Cardiac muscle cell (in vitro differentiated cells and primary cell): ENCODE measurements around the gene WDR76. TPM values are rescaled to one million over a fixed set of nuclear protein-coding genes. Genes with fewer than 3 reads are reported as not detected.
"Not testable (repeated sequence)": the region's sequence is repeated elsewhere in the genome, so short reads cannot be mapped to it uniquely, and the experiment has no call there.

Experiments
- DNase-seq, 2 donors: peaks; one replicate each; pipeline versions ENCODE4 v3.0.0 to v3.0.0-alpha.2; 2010 to 2017; ENCODE audit warnings: low read depth in 1 of 2, low spot score in 1 of 2
- H3K27ac ChIP-seq: fragments of 200-600 bp; sonication (generic); 2 replicates; pipeline ENCODE4 v1.5.1; 2016
- H3K27me3 ChIP-seq: fragments of 200-600 bp; sonication (generic); 2 replicates; pipeline ENCODE4 v1.6.0; 2016; ENCODE audit warnings: control low read depth
- H3K36me3 ChIP-seq: fragments of 200-600 bp; sonication (generic); 2 replicates; pipeline ENCODE4 v1.5.1; 2016; ENCODE audit warnings: control low read depth
- H3K4me1 ChIP-seq: fragments of 200-600 bp; sonication (generic); 2 replicates; pipeline ENCODE4 v1.8.1; 2017; ENCODE audit warnings: low read depth, mild to moderate bottlenecking, mixed run types
- H3K4me3 ChIP-seq: fragments of 200-600 bp; sonication (generic); 2 replicates; pipeline ENCODE4 v1.5.1; 2016; ENCODE audit warnings: mild to moderate bottlenecking
- H3K9me3 ChIP-seq: fragments of 200-600 bp; sonication (generic); 2 replicates; pipeline ENCODE4 v1.5.1; 2017; ENCODE audit warnings: low read depth, mild to moderate bottlenecking, control low read depth
- CTCF ChIP-seq: IDR thresholded peaks from 2 replicates; pipeline ENCODE4 v1.5.1; 2012; ENCODE audit warnings: low read depth, mild to moderate bottlenecking, low read length
- polyA plus RNA-seq: library from polyadenylated mRNA; unstranded; fragments of >200 nt; fragmentation: Nextera tagmentation; extraction: Ambion mirVana; gene quantifications from 2 replicates; pipeline ENCODE4 v1.2.1, GENCODE V29; 2016
- total RNA-seq: library from RNA; depleted of rRNA; stranded (reverse); fragments of >200 nt; gene quantifications from 2 replicates; pipeline ENCODE4 v1.2.3, GENCODE V29; 2016

Gene WDR76
- total and polyA plus RNA-seq, 2 experiments from 2014 or later, result 4.0 to 8.2 TPM

- peaks cover 78% of the 10 kb centered on the region for H3K36me3 ChIP-seq
- no peaks in the 10 kb centered on the region for H3K9me3 ChIP-seq
These were observed 17.7 kb upstream of the WDR76 start for GRCh38 chr15:43808960-43809678.

GRCh38 chr15:43815064-43815463, 11.7 kb upstream of the WDR76 start:
- H3K27ac ChIP-seq, H3K9me3 ChIP-seq, H3K4me1 ChIP-seq, DNase-seq, H3K27me3 ChIP-seq, H3K4me3 ChIP-seq: not testable (repeated sequence)
- peaks cover 52% of the 10 kb centered on the region for H3K36me3 ChIP-seq

More at GRCh38 chr15:43808960-43809678, 17.7 kb upstream of the WDR76 start:
- Histone ChIP-seq H3K27me3 (no peaks in the 10 kb centered on the region), H3K27ac (no peak overlapping the region), H3K4me3 (no peak overlapping the region), H3K4me1 (no peaks in the 10 kb centered on the region)
- no peak for TF ChIP-seq CTCF
- DNase-seq, result no peak

- Histone ChIP-seq H3K27ac (no peak overlapping the region), H3K36me3 (peaks cover 6% of the 10 kb centered on the region), H3K9me3 (no peaks in the 10 kb centered on the region), H3K27me3 (no peaks in the 10 kb centered on the region), H3K4me3 (no peak overlapping the region), H3K4me1 (no peaks in the 10 kb centered on the region)
- no peak for DNase-seq
- TF ChIP-seq CTCF, result no peak
These were observed 5.3 kb upstream of the WDR76 start for GRCh38 chr15:43821505-43821904.

- TF ChIP-seq CTCF, result no peak
- Histone ChIP-seq H3K4me3 (peak within 1 kb of the TSS; percentile 90), H3K27me3 (no peaks in the 10 kb centered on the region), H3K9me3 (no peaks in the 10 kb centered on the region), H3K4me1 (no peaks in the 10 kb centered on the region), H3K27ac (peak within 1 kb of the TSS; percentile 93), H3K36me3 (no peaks in the 10 kb centered on the region)
- peak; percentile 95 to 98 for DNase-seq
These were observed 2.2 kb upstream of the WDR76 start, which contains the start of gene MFAP1 for GRCh38 chr15:43824302-43825246. TSS of gene MFAP1 (minus strand) at chr15:43824690. CDS start at chr15:43824569, 121 bp downstream.

GRCh38 chr15:43825305-43825704, 1.5 kb upstream of the WDR76 start:
- H3K36me3 ChIP-seq, DNase-seq, H3K27ac ChIP-seq, H3K4me3 ChIP-seq, H3K27me3 ChIP-seq, H3K4me1 ChIP-seq, H3K9me3 ChIP-seq: not testable (repeated sequence)

- Histone ChIP-seq H3K4me3 (peak overlapping the region; percentile 24), H3K27ac (no peak overlapping the region), H3K27me3 (no peaks in the 10 kb centered on the region), H3K9me3 (no peaks in the 10 kb centered on the region), H3K4me1 (no peaks in the 10 kb centered on the region), H3K36me3 (no peaks in the 10 kb centered on the region)
- DNase-seq, result no peak
- TF ChIP-seq CTCF, result no peak
These were observed 734 bp upstream of the WDR76 start for GRCh38 chr15:43826029-43826507.
